Large intestine (tissue), 3 donors: ENCODE data around the gene GZMB. TPM values are rescaled to one million over a fixed set of nuclear protein-coding genes. Genes with fewer than 3 reads are reported as not detected.
"Not testable (repeated sequence)": the region's sequence is repeated elsewhere in the genome, so short reads cannot be mapped to it uniquely, and the experiment has no call there.

Source experiments
- DNase-seq, 2 donors: peaks; one replicate each; pipeline versions ENCODE4 v3.0.0 to v3.0.0-alpha.2; 2013
- H3K27ac ChIP-seq: one replicate; pipeline ENCODE4 v1.5.1; 2013; ENCODE audit warnings: low read length
- H3K27me3 ChIP-seq: 2 replicates; pipeline ENCODE4 v1.6.1; 2013; ENCODE audit warnings: low read length; ENCODE audit not compliant: control insufficient read depth, insufficient read depth
- H3K36me3 ChIP-seq: 2 replicates; pipeline ENCODE4 v1.6.1; 2013; ENCODE audit warnings: low read length; ENCODE audit not compliant: control insufficient read depth, insufficient read depth
- H3K4me1 ChIP-seq: one replicate; pipeline ENCODE4 v1.6.1; 2013; ENCODE audit warnings: low read length; ENCODE audit not compliant: control insufficient read depth, insufficient read depth
- H3K4me3 ChIP-seq: one replicate; pipeline ENCODE4 v1.5.1; 2013; ENCODE audit warnings: low read length
- H3K9me3 ChIP-seq: one replicate; pipeline ENCODE4 v1.6.1; 2013; ENCODE audit warnings: mild to moderate bottlenecking, low read depth, low read length, moderate library complexity; ENCODE audit not compliant: control insufficient read depth
- WGBS: methylation state at CpG from one replicate; pipeline ENCODE4 v1.1.5; 2013; ENCODE audit warnings: low lambda C conversion rate; ENCODE audit not compliant: insufficient coverage; 5-methylcytosine and 5-hydroxymethylcytosine counted together
- polyA plus RNA-seq: library from polyadenylated mRNA; unstranded; fragments of 120-200 nt; gene quantifications from one replicate; pipeline ENCODE4 v1.2.1, GENCODE V29; 2013

Gene GZMB
- polyA plus RNA-seq, 1 donor = 1.3 TPM

- no peaks in the 10 kb centered on the region for H3K36me3 ChIP-seq
- 57% methylated on average over 1 of the region's 1 CpG for WGBS
- H3K4me3 ChIP-seq = no peak overlapping the region
- H3K4me1 ChIP-seq = no peaks in the 10 kb centered on the region
- H3K9me3 ChIP-seq = no peaks in the 10 kb centered on the region
- peaks cover 8% of the 10 kb centered on the region for H3K27me3 ChIP-seq
- DNase-seq = no peak
- H3K27ac ChIP-seq = no peak overlapping the region
These were observed 35.7 kb upstream of the GZMB start for GRCh38 chr14:24669651-24670050.

DNA sequence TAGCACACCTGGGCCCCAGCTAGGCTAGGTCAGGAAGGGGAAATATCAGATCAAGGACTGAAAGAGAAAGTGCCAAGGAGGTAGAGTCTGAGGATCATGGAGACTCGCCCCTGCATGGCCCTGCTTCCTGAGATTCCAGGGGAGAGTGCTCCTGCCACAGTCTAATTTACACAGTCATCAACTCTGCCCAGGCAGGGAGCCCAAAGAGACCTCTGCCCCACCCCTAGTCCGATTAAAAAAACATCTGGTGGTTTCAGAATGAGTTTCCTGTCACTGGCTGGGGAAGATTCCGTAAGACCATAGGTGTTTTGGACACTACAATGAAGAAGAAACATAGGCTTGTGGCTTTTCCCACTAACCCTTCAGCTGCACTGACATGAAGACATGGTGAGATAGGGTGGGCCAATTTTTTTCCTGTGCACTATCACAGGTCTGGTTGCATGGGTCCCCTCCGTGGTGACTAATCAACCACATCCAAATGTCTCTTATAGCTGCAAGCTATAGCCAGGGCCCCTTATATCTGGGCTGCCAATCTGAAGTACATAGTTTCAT, 31.5 kb upstream of the GZMB start:
- H3K27me3 ChIP-seq = peaks cover 3% of the 10 kb centered on the region
- DNase-seq = no peak
- no peak overlapping the region for H3K4me3 ChIP-seq
- H3K9me3 ChIP-seq = no peaks in the 10 kb centered on the region
- H3K4me1 ChIP-seq = no peaks in the 10 kb centered on the region
- H3K27ac ChIP-seq = no peak overlapping the region
- H3K36me3 ChIP-seq = no peaks in the 10 kb centered on the region
- no CpG with 5 or more reads among the region's 4 CpGs for WGBS

GRCh38 chr14:24664366-24664765, 30.4 kb upstream of the GZMB start:
- Histone ChIP-seq H3K9me3 (no peaks in the 10 kb centered on the region), H3K4me1 (no peaks in the 10 kb centered on the region), H3K27ac (no peak overlapping the region), H3K36me3 (no peaks in the 10 kb centered on the region), H3K4me3 (no peak overlapping the region), H3K27me3 (peaks cover 3% of the 10 kb centered on the region)
- 71% methylated on average over 1 of the region's 4 CpGs for WGBS
- no peak for DNase-seq

GRCh38 chr14:24662753-24663152, 28.8 kb upstream of the GZMB start:
- DNase-seq = no peak
- Histone ChIP-seq H3K9me3 (no peaks in the 10 kb centered on the region), H3K27ac (no peak overlapping the region), H3K27me3 (peaks cover 3% of the 10 kb centered on the region), H3K36me3 (no peaks in the 10 kb centered on the region), H3K4me3 (no peak overlapping the region), H3K4me1 (no peaks in the 10 kb centered on the region)
- WGBS = no CpG with 5 or more reads among the region's 5 CpGs

DNA sequence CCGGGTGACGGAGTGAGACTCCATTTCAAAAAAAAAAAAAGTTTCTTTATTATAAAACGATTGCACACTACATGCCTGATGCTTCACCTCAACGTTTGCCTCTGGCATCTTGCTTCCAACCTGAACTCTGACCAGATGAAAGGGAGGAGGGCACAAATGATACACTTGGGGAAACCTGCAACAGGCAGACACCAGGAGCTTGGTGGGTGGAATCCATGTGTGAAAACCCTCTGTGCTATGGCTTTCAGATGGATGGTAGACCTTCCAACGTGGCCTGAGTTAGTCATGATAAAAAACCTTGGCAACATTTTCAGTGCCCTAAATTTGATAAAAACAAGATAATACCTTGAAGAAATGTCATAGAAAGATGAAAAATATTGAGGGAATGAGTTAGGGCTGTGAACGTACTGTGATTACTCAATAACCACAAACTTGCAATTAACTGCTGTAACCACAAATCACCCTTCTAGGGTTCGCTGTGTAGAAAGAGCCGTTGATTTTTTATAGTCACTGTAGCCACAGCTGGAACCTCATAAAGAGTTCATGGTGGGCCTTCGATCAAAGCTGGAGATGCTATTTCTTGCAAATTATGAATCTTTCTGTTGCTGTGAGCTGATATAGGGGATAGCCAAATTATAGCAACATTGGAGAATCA, 26.1 kb upstream of the GZMB start:
- no peak for DNase-seq
- no peaks in the 10 kb centered on the region for H3K9me3 ChIP-seq
- peaks cover 9% of the 10 kb centered on the region for H3K27me3 ChIP-seq
- no peak overlapping the region for H3K27ac ChIP-seq
- no peak overlapping the region for H3K4me3 ChIP-seq
- no peaks in the 10 kb centered on the region for H3K36me3 ChIP-seq
- H3K4me1 ChIP-seq = no peaks in the 10 kb centered on the region
- no CpG with 5 or more reads among the region's 9 CpGs for WGBS

DNA sequence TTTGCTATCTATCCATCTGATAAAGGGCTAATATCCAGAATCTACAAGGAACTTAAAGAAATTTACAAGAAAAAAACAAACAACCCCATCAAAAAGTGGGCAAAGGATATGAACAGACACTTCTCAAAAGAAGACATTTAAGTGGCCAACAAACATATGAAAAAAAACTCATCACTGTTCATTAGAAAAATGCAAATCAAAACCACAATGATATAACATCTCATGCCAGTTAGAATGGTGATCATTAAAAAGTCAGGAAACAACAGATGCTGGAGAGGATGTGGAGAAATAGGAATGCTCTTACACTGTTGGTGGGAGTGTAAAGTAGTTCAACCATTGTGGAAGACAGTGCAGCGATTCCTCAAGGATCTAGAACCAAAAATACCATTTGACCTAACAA, 14.4 kb upstream of the GZMB start:
- H3K27ac ChIP-seq, H3K4me1 ChIP-seq, H3K9me3 ChIP-seq, H3K36me3 ChIP-seq, DNase-seq, H3K27me3 ChIP-seq, H3K4me3 ChIP-seq: not testable (repeated sequence)
- WGBS = no CpG with 5 or more reads among the region's 1 CpG

DNA sequence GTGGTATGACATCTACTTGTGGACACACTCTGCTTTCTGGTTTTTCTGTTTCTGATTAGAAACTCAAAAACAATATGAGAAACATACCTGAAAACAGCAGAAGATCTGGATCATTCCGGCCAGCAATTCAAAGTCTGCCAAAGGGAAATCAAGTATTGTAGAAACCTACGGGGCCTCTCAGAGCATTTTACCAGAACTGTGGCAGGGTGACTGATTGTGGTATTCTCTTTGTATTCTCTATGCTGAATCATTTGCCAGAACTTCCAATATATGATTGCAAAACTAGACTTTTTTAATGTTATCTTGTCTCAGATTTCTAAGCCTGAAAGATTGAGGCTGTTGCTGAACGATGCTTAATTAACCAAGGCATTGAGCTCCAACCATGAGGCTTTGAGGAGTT, 5.9 kb upstream of the GZMB start:
- Histone ChIP-seq H3K36me3 (no peaks in the 10 kb centered on the region), H3K9me3 (no peaks in the 10 kb centered on the region), H3K27me3 (no peaks in the 10 kb centered on the region), H3K27ac (no peak overlapping the region), H3K4me1 (no peaks in the 10 kb centered on the region), H3K4me3 (no peak overlapping the region)
- DNase-seq = no peak
- WGBS = no CpG with 5 or more reads among the region's 3 CpGs

DNA sequence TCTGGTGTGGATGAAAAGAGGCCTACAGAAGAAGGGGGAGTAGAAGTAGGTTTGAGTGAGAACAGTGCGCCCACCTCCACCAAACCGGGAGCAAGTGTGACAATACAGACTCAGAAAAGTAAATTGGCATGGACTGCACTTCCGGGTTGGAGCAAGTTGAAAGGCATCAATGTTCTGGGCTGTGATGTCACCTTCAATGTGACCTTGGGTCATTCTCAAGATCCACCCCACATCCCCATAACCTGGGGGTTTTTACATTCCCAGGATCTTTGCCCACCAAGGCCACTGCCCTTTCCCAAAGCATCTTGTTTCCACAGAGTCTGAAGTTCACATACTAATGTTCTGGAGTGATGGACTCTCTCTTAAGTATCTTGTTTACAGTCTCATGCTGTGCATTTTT, 5.3 kb upstream of the GZMB start:
- Histone ChIP-seq H3K4me3 (no peak overlapping the region), H3K27ac (no peak overlapping the region), H3K27me3 (no peaks in the 10 kb centered on the region), H3K36me3 (no peaks in the 10 kb centered on the region), H3K9me3 (no peaks in the 10 kb centered on the region), H3K4me1 (no peaks in the 10 kb centered on the region)
- DNase-seq = no peak
- no CpG with 5 or more reads among the region's 3 CpGs for WGBS

- no peak for DNase-seq
- H3K27ac ChIP-seq = no peak overlapping the region
- no CpG with 5 or more reads among the region's 1 CpG for WGBS
These were observed 637 bp downstream of the GZMB start for GRCh38 chr14:24633353-24633752.

DNA sequence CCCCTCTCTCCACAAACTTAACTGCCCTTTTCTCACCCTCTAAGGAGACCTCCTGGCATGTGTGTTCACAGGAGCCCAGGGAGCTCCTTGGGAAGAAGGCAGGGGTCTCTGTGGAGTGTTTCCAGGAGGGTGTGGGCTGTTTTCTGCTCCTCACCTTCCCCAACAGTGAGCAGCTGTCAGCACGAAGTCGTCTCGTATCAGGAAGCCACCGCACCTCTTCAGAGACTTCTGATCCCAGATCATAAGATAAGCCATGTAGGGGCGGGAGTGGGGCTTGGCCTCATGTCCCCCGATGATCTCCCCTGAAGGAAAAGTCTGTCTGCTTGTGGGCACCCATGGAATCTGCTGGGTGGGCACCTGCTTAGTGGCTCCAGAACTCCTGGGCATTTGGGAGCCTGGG, 1.2 kb downstream of the GZMB start:
- H3K27me3 ChIP-seq = no peaks in the 10 kb centered on the region
- H3K9me3 ChIP-seq = no peaks in the 10 kb centered on the region
- H3K4me3 ChIP-seq = no peak overlapping the region
- WGBS = no CpG with 5 or more reads among the region's 6 CpGs
- no peak overlapping the region for H3K27ac ChIP-seq
- H3K4me1 ChIP-seq = peaks cover 12% of the 10 kb centered on the region
- H3K36me3 ChIP-seq = no peaks in the 10 kb centered on the region
- no peak for DNase-seq

More at GRCh38 chr14:24633353-24633752, 637 bp downstream of the GZMB start:
- no peaks in the 10 kb centered on the region for H3K9me3 ChIP-seq
- H3K4me1 ChIP-seq = peaks cover 12% of the 10 kb centered on the region
- H3K27me3 ChIP-seq = no peaks in the 10 kb centered on the region
- H3K4me3 ChIP-seq = no peak overlapping the region
- H3K36me3 ChIP-seq = no peaks in the 10 kb centered on the region

DNA sequence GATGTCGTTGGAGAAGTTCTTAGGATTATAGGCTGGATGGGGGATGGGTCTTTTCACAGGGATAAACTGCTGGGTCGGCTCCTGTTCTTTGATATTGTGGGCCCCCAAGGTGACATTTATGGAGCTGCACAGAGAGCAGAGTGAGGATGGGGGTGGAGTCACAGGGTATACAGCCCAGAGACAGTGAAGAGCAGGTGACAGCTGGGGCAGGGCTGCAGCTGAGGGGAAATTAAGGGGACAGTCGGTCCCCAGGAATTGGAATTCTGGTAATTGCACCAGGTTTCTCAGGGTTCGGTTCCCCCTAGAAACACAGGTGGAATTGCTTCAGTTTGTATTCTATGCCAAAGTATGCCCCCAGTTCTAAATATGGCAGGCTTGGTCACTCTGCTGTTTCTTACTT, 1.7 kb downstream of the GZMB start:
- Histone ChIP-seq H3K27ac (no peak overlapping the region), H3K36me3 (no peaks in the 10 kb centered on the region), H3K27me3 (no peaks in the 10 kb centered on the region), H3K9me3 (no peaks in the 10 kb centered on the region), H3K4me1 (peaks cover 12% of the 10 kb centered on the region), H3K4me3 (no peak overlapping the region)
- WGBS = 0% methylated on average over 1 of the region's 4 CpGs
- peak in 1 of 2 donors; percentile 33 for DNase-seq
